ENCODE results near the gene ZNF343. TPM values are rescaled to one million over a fixed set of nuclear protein-coding genes. Genes with fewer than 3 reads are reported as not detected.
"Not testable (repeated sequence)": the region's sequence is repeated elsewhere in the genome, so short reads cannot be mapped to it uniquely, and the experiment has no call there.

ZNF343 gene
- total RNA-seq = 7.6 TPM

GRCh38 chr20:2508631-2509467 is at the start of gene ZNF343:
Gene ZNF343, minus strand, starts transcription at chr20:2508915. Its CDS starts 15,020 bp downstream, at chr20:2493895.
- peak; percentile 90 for ATAC-seq

- no peak for ATAC-seq
Observed at GRCh38 chr20:2557873-2558580, 49.3 kb upstream of the ZNF343 start.

GRCh38 chr20:2545594-2545993 is 36.9 kb upstream of the ZNF343 start:
- no peak for ATAC-seq

DNA sequence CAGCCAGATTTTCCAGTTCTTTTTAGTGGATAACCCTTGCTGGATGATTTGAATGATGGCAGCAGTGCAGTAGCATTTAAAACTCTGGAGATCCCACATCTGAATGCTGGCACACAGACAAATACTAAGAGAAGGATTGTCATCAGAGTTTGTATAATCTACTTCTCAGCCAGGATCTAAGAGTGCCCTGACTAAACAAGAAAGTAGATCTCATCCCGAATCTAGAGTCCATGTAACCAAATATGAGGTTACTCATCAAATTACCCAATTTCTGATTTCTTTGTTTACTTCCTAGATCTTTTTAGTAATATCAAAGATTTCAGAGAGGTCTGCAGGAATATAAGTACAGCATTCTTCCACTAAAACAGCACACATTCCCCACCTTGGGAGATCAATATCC is 35.5 kb upstream of the ZNF343 start:
- ATAC-seq = no peak

- ATAC-seq = no peak
Observed at GRCh38 chr20:2542361-2542760, 33.6 kb upstream of the ZNF343 start.

GRCh38 chr20:2541940-2542339 is 33.2 kb upstream of the ZNF343 start:
- no peak for ATAC-seq

GRCh38 chr20:2538931-2539720 is 30.4 kb upstream of the ZNF343 start:
- ATAC-seq = no peak

DNA sequence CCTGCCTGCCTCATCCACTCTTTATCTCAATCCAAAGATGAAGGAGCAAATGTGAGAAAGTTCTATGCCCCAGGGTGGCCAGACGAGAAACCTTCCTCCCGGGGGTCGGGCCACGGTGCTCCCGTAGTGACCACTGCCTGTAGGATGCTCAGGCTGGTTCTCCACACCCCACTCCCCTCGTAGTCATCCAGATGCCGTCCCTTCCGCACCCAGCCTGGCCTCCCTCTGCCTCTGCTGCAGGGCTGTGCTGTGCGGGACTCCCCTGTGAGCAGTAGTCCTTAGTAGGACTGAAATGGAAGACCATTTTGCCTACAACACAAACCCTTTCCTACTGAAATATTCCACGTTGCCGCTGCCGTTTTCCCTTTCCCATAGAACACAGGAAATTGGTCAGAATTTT is 29.6 kb upstream of the ZNF343 start:
- no peak for ATAC-seq

DNA sequence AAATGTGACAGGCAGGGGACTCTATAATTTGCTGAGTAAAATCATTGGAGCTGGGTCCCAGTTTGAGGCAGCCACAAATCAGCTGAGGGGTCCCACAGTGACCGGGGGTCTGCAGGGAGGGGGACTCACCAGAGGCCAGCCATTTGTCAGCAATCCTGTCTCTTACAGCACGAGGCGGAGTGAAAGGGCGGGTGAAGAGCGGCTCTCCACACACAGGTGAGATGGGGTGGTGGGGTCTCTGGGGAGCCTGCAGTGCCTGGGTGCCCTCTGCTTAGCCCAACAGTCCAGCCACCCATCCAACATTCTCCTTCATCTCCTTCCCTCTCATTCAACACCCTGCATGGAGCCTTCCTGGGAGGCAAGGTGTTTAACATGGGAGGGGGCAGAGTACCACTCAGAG is 28.4 kb upstream of the ZNF343 start:
- ATAC-seq = no peak

DNA sequence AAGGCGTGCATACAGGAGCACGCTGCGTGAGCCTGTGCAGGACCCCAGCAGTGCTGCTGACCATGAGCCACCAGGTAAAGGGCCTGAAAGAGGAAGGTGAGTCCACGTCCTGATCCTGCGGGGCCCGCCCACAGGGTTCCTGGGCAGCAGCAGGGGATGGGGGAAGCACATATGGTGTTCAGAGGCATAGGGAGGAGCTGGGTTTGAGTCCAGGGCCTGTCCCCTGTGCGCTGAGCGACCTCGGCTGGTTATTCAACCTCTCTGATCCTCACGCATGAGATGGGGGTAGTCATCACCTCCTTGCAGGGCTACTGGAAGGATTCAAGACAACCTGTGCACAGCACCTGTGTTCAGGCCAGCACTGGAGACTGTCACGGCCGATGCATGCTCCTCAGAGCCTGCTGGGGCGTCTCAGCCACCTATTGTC is 27.9 kb upstream of the ZNF343 start, which contains the start of gene TMC2:
Gene TMC2, plus strand, starts transcription at position 14 of the 427 bp plus-strand sequence. Its CDS starts 49 bp downstream, at position 63.
- no peak for ATAC-seq

GRCh38 chr20:2535711-2536559 is 27.2 kb upstream of the ZNF343 start:
- no peak for ATAC-seq

- no peak for ATAC-seq
Observed at GRCh38 chr20:2533118-2533517, 24.4 kb upstream of the ZNF343 start.

DNA sequence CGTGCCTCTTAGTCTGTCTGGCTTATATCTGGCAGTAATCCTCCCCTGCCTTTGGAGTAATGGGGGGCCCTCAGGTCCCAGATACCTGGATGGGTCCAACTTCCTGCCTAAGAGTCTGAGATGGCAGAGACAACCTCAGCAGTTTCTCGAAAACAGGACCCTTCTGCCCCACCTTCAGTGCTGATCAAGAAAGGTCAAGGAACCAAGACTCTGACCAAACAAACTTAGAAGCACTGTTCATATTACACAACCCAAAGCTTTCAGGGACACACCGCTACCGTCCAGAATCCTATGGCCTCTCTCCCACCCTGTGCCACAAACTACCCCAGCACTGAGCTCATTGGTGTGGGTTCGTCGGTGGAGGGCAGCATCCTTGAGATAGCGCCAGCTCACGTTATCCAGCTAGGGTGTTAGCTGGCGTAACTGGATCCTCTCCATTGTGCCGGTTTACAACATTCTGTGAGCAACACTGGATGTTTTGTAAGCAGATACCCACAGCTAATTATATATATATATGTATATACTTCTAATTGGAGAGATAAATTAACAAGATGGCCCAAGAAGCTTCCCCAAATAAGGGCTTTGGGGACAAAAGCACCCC is 20.1 kb upstream of the ZNF343 start:
- ATAC-seq = no peak

GRCh38 chr20:2527762-2528161 is 19.0 kb upstream of the ZNF343 start:
- no peak for ATAC-seq

DNA sequence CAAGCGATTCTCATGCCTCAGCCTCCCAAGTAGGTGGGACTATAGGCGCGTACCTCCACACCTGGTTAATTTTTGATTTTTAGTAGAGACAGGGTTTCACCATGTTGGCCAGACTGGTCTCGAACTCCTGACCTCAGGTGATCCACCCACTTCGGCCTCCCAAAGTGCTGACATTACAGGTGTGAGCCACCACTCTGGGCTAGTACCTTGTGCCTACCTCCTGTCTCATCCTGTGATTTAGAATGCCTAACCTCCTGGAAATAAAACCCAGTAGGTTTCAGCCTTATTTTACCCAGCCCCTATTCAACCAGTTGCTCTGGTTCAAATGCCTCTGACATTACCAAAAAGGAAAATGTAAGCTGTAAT is 17.5 kb upstream of the ZNF343 start:
- ATAC-seq = not testable (repeated sequence)

GRCh38 chr20:2524709-2525506 is 16.2 kb upstream of the ZNF343 start:
- ATAC-seq = peak; percentile 35

DNA sequence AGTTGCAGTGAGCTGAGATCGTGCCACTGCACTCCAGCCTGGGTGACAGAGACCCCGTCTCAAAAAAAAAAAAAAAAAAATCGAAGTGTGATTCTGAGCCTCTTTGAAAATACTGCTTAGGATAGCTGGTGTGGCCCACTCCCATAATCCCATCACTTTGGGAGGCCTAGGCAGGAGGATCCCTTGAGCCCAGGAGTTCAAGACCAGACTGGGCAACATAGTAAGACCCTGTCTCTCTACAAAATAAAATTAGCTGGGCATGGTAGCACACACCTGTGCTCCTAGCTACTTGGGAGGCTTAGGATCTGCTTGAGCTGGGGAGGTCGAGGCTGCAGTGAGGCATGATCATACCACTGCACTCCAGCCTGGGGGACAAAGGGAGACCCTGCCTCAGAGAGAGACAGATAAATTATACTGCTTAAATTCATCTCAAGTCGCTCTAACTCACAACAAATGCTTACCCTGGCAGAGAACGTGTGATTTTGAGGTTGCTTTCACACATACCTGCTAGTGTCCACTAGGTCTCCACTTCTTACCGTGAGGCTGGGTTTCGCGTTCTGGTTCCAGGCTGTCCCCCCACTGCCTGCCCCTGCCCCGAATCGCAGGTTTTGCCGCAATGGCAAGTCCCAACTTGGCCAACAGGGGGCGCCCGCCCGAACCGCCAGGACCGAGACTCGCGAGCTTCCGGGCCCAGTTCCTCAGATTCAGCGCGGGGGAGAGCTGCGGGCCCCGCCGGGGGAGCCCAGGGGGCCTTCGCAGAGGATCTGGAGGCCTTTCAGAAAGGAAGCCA is 15.4 kb upstream of the ZNF343 start:
- peak; percentile 78 for ATAC-seq

DNA sequence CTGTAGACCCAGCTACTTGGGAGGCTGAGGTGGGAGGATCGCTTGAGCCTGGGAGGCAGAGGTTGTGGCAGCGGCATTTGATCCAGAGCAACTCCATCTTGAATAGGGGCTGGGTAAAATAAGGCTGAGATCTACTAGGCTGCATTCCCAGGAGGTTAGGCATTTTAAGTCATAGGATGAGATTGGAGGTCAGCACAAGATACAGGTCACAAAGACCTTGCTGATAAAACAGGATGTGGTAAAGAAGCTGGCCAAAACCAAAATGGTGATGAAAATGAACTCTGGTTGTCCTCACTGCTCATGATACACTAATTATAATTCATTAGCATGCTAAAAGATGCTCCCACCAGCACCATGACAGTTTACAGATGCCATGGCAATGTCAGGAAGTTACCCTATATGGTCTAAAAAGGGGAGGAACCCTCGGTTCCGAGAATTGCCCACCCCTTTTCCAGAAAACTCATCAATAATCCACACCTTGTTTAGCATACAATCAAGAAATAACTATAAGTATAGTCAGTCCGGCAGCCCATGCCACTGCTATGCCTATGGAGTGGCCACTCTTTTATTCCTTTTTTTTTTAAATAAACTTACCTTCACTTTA is 14.2 kb upstream of the ZNF343 start:
- ATAC-seq = not testable (repeated sequence)

All from esophagus mucosa (tissue), 1 donor.